K562 (cell line): ENCODE results near the gene PCNX3. TPM values are rescaled to one million over a fixed set of nuclear protein-coding genes. Genes with fewer than 3 reads are reported as not detected.

ENCODE experiments used
- BCOR ChIP-seq: fragments of 450-650 bp; IDR thresholded peaks from 2 replicates; pipeline ENCODE4 v1.6.1; 2016
- BRD4 ChIP-seq: fragments of 200-600 bp; sonication (generic); IDR thresholded peaks from 2 replicates; pipeline ENCODE4 v1.6.1; 2017; ENCODE audit warnings: inconsistent platforms
- CHD1 ChIP-seq: fragments of 200-600 bp; sonication (generic); IDR thresholded peaks from one replicate; pipeline ENCODE4 v1.6.1; 2012; ENCODE audit warnings: mild to moderate bottlenecking, moderate library complexity, low read length, inconsistent platforms
- FOXA3 ChIP-seq, 2 experiments: fragments of 450-650 bp in 1 of 2; sonication (generic) in 1 of 2; formaldehyde crosslinking; IDR thresholded peaks in 1 of 2; conservative IDR thresholded peaks in 1 of 2; 2 replicates each; pipeline versions ENCODE4 v1.4.0 to v1.8.0; 2020 to 2022; ENCODE audit warnings: mild to moderate bottlenecking in 2 of 2, missing genetic modification reagents in 1 of 2
- HDAC2 ChIP-seq: fragments of 450-650 bp; IDR thresholded peaks from 2 replicates; pipeline ENCODE4 v1.6.1; 2016; ENCODE audit warnings: mild to moderate bottlenecking
- IFI16 ChIP-seq: fragments of 250-450 bp; sonication (Bioruptor Pico); IDR thresholded peaks from 2 replicates; pipeline ENCODE4 v2.1.2; 2022; ENCODE audit warnings: mild to moderate bottlenecking, inconsistent platforms
- PTBP1 ChIP-seq: fragments of 200-400 bp; formaldehyde crosslinking; IDR thresholded peaks from 2 replicates; pipeline ENCODE4 v1.6.1; 2017; ENCODE audit warnings: low read depth, low read length
- RHOXF2B ChIP-seq: fragments of 250-450 bp; sonication (Bioruptor Pico); conservative IDR thresholded peaks from 2 replicates; pipeline ENCODE4 v1.5.1; 2021
- RNF2 ChIP-seq: sonication (generic); IDR thresholded peaks from 2 replicates; pipeline ENCODE4 v1.6.1; 2016
- SP1 ChIP-seq: sonication (generic); formaldehyde crosslinking; IDR thresholded peaks from 2 replicates; pipeline ENCODE4 v1.8.1; 2022; ENCODE audit warnings: mild to moderate bottlenecking, missing genetic modification reagents
- TGIF2 ChIP-seq: sonication (generic); formaldehyde crosslinking; IDR thresholded peaks from 2 replicates; pipeline ENCODE4 v1.8.1; 2022; ENCODE audit warnings: mild to moderate bottlenecking, missing genetic modification reagents, moderate library complexity
- ZBTB7A ChIP-seq: IDR thresholded peaks from 2 replicates; pipeline ENCODE4 v1.6.1; 2011; ENCODE audit warnings: low read depth, mild to moderate bottlenecking, low read length, moderate library complexity, borderline replicate concordance; ENCODE audit not compliant: control insufficient read depth
- ZNF184 ChIP-seq: sonication (generic); formaldehyde crosslinking; IDR thresholded peaks from 2 replicates; pipeline ENCODE4 v1.5.0; 2020; ENCODE audit warnings: missing genetic modification reagents
- ZNF217 ChIP-seq: sonication (generic); formaldehyde crosslinking; IDR thresholded peaks from 2 replicates; pipeline ENCODE4 v1.8.0; 2022; ENCODE audit warnings: mild to moderate bottlenecking, missing genetic modification reagents
- ZNF311 ChIP-seq: fragments of 250-450 bp; sonication (Bioruptor Pico); IDR thresholded peaks from 2 replicates; pipeline ENCODE4 v1.4.0; 2020; ENCODE audit warnings: mild to moderate bottlenecking, moderate library complexity
- ZNF589 ChIP-seq: fragments of 200-800 bp; sonication (Bioruptor generic); IDR thresholded peaks from 2 replicates; pipeline ENCODE4 v1.6.1; 2016; ENCODE audit warnings: low read depth, missing genetic modification characterization, missing compliant biosample characterization
- polyA plus RNA-seq, 8 experiments: library from polyadenylated mRNA; depleted of rRNA in 4 of 8; stranded (reverse) in 5 of 8; unstranded in 3 of 8; fragments of >200 nt; fragmentation: Nextera tagmentation in 2 of 8; fragmentation: Illumina TruSeq in 1 of 8; extraction: Ambion mirVana in 2 of 8; extraction: Trizol in 1 of 8; gene quantifications; 2 replicates each; pipeline versions ENCODE4 v1.2.1 to v1.2.3, GENCODE V29; 2011 to 2014; ENCODE audit warnings: inconsistent platforms in 1 of 8, missing spikeins in 1 of 8
- total RNA-seq, 7 experiments: library from RNA; depleted of rRNA in 6 of 7; stranded (reverse); fragments of >200 nt in 6 of 7; fragmentation: Illumina TruSeq in 2 of 7; extraction: Trizol in 2 of 7; gene quantifications; 2 replicates each; pipeline versions ENCODE4 v1.2.1 to v1.2.3, GENCODE V29; 2011 to 2021; ENCODE audit warnings: low replicate concordance in 1 of 7
- TF ChIP-seq, protein P1 (sequence below): fragments of 450-650 bp; formaldehyde crosslinking; IDR thresholded peaks from 2 replicates; pipeline ENCODE4 v1.4.0; 2022; ENCODE audit warnings: missing genetic modification characterization
- TF ChIP-seq, protein P2 (sequence below): fragments of 250-450 bp; sonication (Bioruptor Pico); IDR thresholded peaks from 2 replicates; pipeline ENCODE4 v1.5.0; 2021
- TF ChIP-seq, protein P3 (sequence below): fragments of 450-650 bp; formaldehyde crosslinking; IDR thresholded peaks from 2 replicates; pipeline ENCODE4 v1.4.0; 2020; ENCODE audit warnings: mild to moderate bottlenecking, moderate library complexity
- TF ChIP-seq, protein P4 (sequence below): fragments of 450-650 bp; conservative IDR thresholded peaks from 2 replicates; pipeline ENCODE4 v1.6.1; 2016; ENCODE audit warnings: missing genetic modification characterization, low read depth, mild to moderate bottlenecking, control low read depth, missing compliant biosample characterization
- TF ChIP-seq, protein P5 (sequence below), 2 experiments: fragments of 450-650 bp; IDR thresholded peaks; 2 replicates each; pipeline ENCODE4 v1.6.1; 2016
- TF ChIP-seq, protein P6 (sequence below): sonication (generic); formaldehyde crosslinking; IDR thresholded peaks from 2 replicates; pipeline ENCODE4 v1.8.0; 2022; ENCODE audit warnings: mild to moderate bottlenecking, missing genetic modification reagents

Gene PCNX3
- total and polyA plus RNA-seq, 9 of the 15 experiments (the other 6 are each of a cell fraction or from before 2014, with no cell fraction given) = 0.11 to 47.8 (median 12.8) TPM

DNA sequence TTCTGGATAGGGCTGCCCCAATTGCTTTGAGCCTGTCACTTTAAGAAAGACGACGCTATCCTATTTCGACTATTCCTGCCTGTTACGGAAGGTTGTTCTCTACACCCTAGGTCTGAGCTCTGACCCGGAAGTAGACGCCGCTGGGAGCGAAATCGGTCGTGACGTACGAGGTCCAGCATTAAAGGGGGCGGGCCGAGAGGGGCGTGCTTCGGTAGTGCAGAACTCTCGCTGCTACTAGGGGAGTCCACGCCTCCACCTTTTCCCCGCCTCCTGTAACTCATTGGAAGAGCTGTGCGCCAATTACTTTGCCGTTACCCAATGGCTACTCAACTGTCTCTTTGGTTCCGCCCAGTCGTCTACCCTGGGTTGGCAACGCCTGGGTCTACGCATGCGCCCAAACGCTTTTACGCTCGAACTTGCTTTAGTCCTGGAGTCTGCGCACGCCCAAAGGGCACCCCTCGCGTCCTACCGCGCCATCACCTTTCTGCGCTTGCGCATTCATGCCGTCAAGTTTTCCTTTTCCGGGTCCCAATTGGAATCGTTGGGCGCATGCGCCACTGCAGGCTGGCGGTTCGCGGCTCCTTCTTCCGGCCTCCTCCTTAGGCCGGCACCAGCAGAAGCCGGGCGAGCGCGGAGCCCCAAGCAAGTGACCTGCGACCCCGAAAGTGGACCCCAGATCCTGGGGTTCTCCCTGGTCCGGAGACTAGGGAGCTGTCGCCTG is at the start of gene PCNX3 (continued):
- TF ChIP-seq BCOR (no peak), PTBP1 (no peak), SP1 (peak; percentile 99), ZBTB7A (no peak; the same call in 1 of the 2 replicates), TGIF2 (no peak), ZNF217 (CRISPR knock-in tag) (no peak), IFI16 (CRISPR knock-in tag) (no peak), RHOXF2B (no peak), ZNF589 (CRISPR knock-in tag) (no peak), RNF2 (0 out of 2 replicates have a peak, but pooled peaks have one; percentile 62), CHD1 (no peak), HDAC2 (no peak; the same call in 1 of the 2 replicates), BRD4 (no peak), ZNF311 (CRISPR knock-in tag) (no peak), ZNF184 (CRISPR knock-in tag) (no peak), FOXA3 (CRISPR knock-in tag; conservative IDR thresholded peaks at IDR 0.05 in 1 of 2, IDR thresholded peaks at IDR 0.05 in 1 of 2) (no peak)
- TF ChIP-seq, protein P1, sequence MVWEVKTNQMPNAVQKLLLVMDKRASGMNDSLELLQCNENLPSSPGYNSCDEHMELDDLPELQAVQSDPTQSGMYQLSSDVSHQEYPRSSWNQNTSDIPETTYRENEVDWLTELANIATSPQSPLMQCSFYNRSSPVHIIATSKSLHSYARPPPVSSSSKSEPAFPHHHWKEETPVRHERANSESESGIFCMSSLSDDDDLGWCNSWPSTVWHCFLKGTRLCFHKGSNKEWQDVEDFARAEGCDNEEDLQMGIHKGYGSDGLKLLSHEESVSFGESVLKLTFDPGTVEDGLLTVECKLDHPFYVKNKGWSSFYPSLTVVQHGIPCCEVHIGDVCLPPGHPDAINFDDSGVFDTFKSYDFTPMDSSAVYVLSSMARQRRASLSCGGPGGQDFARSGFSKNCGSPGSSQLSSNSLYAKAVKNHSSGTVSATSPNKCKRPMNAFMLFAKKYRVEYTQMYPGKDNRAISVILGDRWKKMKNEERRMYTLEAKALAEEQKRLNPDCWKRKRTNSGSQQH (CRISPR knock-in tag) = no peak
- TF ChIP-seq, protein P2, sequence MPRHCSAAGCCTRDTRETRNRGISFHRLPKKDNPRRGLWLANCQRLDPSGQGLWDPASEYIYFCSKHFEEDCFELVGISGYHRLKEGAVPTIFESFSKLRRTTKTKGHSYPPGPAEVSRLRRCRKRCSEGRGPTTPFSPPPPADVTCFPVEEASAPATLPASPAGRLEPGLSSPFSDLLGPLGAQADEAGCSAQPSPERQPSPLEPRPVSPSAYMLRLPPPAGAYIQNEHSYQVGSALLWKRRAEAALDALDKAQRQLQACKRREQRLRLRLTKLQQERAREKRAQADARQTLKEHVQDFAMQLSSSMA (CRISPR knock-in tag) = no peak
- TF ChIP-seq, protein P3, sequence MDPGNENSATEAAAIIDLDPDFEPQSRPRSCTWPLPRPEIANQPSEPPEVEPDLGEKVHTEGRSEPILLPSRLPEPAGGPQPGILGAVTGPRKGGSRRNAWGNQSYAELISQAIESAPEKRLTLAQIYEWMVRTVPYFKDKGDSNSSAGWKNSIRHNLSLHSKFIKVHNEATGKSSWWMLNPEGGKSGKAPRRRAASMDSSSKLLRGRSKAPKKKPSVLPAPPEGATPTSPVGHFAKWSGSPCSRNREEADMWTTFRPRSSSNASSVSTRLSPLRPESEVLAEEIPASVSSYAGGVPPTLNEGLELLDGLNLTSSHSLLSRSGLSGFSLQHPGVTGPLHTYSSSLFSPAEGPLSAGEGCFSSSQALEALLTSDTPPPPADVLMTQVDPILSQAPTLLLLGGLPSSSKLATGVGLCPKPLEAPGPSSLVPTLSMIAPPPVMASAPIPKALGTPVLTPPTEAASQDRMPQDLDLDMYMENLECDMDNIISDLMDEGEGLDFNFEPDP (CRISPR knock-in tag) = 0 out of 2 replicates have a peak, but pooled peaks have one; percentile 43
- TF ChIP-seq, protein P4, sequence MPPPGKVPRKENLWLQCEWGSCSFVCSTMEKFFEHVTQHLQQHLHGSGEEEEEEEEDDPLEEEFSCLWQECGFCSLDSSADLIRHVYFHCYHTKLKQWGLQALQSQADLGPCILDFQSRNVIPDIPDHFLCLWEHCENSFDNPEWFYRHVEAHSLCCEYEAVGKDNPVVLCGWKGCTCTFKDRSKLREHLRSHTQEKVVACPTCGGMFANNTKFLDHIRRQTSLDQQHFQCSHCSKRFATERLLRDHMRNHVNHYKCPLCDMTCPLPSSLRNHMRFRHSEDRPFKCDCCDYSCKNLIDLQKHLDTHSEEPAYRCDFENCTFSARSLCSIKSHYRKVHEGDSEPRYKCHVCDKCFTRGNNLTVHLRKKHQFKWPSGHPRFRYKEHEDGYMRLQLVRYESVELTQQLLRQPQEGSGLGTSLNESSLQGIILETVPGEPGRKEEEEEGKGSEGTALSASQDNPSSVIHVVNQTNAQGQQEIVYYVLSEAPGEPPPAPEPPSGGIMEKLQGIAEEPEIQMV (tag) = no peak
- TF ChIP-seq, protein P5, sequence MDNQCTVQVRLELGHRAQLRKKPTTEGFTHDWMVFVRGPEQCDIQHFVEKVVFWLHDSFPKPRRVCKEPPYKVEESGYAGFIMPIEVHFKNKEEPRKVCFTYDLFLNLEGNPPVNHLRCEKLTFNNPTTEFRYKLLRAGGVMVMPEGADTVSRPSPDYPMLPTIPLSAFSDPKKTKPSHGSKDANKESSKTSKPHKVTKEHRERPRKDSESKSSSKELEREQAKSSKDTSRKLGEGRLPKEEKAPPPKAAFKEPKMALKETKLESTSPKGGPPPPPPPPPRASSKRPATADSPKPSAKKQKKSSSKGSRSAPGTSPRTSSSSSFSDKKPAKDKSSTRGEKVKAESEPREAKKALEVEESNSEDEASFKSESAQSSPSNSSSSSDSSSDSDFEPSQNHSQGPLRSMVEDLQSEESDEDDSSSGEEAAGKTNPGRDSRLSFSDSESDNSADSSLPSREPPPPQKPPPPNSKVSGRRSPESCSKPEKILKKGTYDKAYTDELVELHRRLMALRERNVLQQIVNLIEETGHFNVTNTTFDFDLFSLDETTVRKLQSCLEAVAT (IDR thresholded peaks at IDR 0.05) = peak in 1 of 2 experiments; percentile 100; a peak in 2 of 4 replicates
- TF ChIP-seq, protein P6, sequence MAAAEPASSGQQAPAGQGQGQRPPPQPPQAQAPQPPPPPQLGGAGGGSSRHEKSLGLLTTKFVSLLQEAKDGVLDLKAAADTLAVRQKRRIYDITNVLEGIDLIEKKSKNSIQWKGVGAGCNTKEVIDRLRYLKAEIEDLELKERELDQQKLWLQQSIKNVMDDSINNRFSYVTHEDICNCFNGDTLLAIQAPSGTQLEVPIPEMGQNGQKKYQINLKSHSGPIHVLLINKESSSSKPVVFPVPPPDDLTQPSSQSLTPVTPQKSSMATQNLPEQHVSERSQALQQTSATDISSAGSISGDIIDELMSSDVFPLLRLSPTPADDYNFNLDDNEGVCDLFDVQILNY (CRISPR knock-in tag) = no peak
